Measurements from ENCODE around the gene BZW2.

DNA sequence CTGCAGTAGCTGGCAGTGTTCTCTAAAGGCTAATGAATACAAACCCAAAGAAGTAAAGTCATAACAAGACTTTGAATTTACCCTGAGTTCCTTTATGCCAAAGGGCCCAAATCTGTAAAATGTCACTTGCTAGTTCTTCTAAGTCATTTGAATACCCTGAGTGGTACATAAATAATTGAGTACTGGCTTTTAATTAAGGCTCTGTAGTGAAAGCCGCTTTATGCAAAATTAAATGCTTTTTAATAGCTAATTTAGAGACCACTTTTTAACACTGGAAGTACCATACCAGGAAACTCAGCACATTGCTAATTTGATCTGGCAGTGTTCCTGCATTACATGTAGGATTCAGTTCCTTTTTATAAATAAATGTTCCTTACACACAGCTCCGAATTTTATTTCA, 83.6 kb downstream of the BZW2 start:
- TF ChIP-seq POLR2A (IDR thresholded peaks at IDR 0.05) (no peak), CTCF (IDR thresholded peaks at IDR 0.05) (no peak)
